GM19193 (cell line): ENCODE measurements around the gene AKT1S1.

Source experiments
- POLR2A ChIP-seq: IDR thresholded peaks from 4 replicates; pipeline ENCODE4 v1.6.1; 2011; ENCODE audit not compliant: insufficient read depth, insufficient read length; ENCODE audit errors: extremely low read depth

AKT1S1 gene

GRCh38 chr19:49911381-49912145, 34.4 kb upstream of the AKT1S1 start:
- peak; percentile 48 for TF ChIP-seq POLR2A

DNA sequence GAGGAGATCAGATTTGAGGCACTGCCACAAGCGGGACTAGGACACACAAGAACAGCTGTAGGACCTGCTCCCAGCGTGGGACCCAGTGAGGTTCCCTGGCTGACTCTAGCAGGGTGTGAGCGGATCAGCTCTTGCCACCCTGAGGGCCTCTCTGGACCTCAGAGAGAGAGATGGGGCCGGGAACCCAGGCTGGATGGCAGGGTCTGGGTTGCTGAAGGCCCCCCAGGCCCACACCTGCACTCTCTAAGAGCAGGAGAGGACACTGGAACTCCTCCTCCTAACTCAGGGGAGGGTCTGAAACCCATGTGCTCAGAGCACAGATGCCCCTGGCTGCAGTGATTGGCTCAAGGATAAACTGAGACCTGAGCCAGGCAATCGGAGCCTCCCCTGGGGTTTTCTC, 33.0 kb upstream of the AKT1S1 start:
- TF ChIP-seq POLR2A: peak; percentile 16

DNA sequence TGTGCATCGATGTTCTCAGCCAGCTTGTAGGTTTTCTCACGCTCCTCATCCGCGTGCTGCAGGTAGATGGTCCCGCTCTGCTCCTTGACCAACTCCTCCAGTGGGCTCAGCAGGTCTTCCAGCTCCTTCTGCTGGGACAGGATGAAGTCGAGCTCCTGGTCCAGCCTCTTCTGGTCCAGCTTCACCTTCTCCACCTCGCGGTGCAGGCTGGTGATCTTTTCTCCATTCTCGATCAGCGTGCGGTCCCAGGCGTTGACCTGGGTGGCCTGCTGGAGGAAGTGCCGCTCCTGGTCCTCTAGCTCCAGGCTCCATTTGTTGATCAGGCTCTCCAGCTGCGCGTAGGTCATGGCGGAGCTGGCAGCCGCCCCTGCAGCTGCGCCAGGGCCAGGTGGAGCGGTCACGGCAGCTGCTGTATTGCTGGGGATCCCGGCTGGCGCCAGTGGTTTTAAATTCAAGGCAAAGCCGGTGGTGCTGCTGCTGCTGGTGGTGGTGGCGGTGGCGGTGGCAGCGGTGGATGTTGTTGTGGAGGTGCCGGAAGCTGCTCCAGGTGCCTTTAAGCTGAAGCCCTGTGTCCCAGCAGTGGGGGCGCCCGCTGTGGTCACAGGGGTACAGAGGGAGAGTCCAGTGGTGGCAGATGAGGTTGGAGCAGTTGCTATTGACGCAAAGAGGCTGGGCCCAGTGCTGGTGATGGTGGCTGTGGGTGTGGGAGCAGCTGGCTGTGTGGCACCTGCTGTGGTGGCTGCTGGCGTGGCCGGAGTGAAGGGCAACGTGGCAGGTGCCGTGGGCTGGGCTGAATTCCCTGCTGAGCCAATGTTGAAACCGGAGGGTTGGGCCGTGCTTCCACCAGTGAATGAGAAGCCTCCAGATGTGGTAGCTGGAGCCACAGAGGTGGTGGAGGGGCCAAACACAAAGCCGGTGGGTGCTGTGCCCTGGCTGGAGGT, 31.6 kb upstream of the AKT1S1 start:
- no peak for TF ChIP-seq POLR2A

- TF ChIP-seq POLR2A: no peak
Observed at GRCh38 chr19:49907745-49908446, 30.7 kb upstream of the AKT1S1 start.

DNA sequence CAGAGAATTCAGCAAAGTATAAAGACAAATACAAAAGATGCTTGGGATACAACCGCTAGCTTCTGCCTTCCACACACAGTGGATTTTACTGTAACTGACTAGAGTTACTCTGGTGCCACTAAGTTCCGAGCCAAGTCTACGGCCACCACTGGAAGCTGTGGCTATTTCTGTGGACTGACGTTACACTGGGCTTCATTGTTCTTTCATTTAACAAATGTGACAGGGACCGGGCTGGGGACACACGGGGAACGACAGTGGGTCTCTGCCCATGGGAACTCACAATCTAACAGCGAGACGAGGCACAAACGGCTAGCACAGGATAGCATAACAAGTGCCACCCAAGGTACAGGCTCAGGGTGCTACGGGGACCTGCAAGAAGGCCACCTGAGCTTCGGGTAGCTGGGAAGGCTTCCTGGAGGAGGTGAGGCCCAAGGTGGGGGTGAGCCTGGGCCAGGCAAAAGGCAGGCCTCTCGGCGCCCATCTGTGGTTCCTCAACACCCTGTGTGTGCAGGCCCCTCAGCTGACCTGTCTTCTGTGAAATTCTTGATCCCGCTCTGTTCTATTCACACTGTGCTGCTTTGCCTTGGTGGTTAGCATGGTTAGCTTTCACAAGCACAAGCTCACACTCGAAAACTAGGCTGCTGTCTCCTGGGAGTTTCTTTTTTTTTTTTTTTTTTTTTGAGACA, 29.9 kb upstream of the AKT1S1 start:
- no peak for TF ChIP-seq POLR2A

DNA sequence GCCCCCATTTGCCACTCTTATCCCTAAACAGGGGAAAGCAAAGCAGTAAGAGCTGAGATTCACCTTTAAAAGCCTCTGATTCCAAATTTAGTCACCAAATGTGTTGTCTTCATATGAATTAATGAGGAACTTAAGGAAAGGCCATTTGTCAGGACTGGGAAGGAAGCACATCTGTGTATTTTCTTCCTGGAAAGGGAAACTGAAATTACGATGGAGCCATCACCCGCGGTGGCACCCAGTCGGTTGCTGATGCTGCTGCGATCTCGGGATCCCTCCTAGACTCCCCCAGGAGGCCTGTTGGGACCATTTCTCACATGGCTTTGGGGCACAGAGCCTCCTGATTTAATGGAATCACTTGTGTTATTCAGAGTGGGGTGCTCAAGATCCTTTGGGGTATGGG, 27.0 kb upstream of the AKT1S1 start:
- no peak for TF ChIP-seq POLR2A

DNA sequence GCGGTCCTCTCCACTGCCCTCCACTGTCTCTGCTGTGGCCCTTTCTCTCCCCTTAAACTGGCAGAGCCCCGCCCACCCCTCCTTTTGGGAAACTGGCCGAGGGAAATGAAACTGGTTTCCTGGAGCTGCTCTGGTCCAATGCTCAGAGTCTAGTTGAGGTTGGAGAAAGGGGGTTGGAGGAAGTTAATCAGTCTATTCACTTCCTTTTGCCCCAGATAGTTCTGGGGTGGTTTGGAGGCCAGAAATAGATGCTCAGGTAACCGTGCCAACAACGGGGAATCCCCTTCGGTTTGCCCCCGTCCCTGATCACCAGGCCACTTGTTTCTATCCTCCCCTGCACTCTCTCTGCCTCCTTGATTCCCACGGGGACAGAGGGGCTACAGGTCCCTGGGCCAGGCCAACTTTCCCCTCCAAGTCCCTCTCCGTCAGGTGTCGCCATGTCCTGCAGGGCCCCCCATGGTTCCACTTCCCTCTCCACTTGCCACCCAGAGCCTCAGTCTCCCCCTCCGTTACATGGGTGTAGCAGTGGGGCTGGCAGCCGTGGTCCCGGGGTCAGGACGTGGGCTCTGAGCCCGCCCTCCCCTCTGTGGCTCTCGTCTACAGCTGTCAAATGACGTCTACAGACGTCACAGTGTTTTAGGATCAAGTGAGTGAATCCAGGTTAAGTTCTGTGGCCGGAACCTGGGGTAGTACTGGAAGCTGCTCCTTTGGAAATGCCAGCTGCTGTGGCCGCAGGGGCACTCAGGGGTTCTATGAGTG, 19.9 kb upstream of the AKT1S1 start, which contains the start of gene IL4I1:
Gene IL4I1 (minus strand): TSS at position 25 of the 759 bp plus-strand sequence. CDS start 727 bp downstream, outside the sequence.
- TF ChIP-seq POLR2A: peak; percentile 78

GRCh38 chr19:49895566-49896297, 18.6 kb upstream of the AKT1S1 start:
- peak; percentile 44 for TF ChIP-seq POLR2A

DNA sequence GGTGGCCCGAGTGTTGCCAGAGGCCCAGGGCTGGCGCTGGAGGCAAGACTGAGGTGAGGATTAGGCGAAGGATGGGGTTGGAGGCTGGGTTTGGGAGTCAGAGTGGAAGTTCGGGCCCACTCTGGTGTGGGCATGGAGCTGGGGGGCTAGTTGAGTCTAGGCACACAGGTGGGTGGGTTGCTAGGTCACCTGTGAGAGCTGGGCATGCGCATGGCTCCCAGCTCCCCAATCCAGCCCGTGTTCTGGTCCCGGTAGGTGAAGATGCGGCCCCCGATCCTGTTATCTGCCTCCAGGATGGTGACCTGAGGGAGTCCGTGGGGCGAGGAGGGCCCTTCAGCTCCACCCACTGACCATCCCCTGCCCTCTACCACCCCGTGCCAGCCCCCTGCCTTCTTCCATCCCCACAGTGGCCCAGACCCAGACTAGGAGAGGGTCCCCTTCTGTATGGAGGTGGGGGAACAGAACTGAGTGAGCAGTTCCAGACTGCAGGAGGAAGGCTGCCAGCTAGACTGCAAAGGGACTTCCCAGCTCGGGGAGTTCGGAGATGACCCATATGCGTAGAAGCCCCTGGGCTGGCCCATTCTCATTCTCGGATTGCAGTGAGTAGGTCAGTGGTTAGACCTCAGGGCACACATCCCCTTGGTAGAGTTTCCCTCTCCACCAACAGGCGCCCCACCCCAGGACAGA, 17.9 kb upstream of the AKT1S1 start:
- peak; percentile 67 for TF ChIP-seq POLR2A

GRCh38 chr19:49894011-49894664, 17.0 kb upstream of the AKT1S1 start:
- TF ChIP-seq POLR2A: no peak

DNA sequence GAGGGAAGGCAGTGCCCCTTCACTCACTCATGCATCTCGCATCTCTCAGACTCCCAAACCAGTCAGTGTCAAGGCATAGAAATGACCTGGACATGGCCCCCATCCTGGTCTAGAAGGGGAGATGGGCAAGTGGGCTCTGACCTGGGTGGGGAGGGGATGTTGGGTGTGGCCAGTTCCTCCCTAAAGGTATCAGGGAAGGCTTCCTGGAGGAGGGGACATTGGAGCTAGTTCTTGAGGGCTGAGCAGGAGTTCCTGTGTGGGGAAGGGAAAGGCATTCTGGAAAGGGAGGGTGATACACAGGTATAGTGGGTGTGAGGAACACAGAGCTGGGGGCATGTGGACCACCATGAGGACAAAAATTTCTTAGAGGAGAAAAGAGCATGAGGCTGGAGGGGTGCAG, 15.6 kb upstream of the AKT1S1 start:
- no peak for TF ChIP-seq POLR2A

GRCh38 chr19:49891393-49891792, 14.2 kb upstream of the AKT1S1 start:
- TF ChIP-seq POLR2A: no peak
